Measurements from ENCODE around the gene ZNF747.

GRCh38 chr16:30582611-30583340, 48.1 kb upstream of the ZNF747 start:
- TF ChIP-seq CTCF (IDR thresholded peaks at IDR 0.05), result no peak
- no peak for TF ChIP-seq ZFX (IDR thresholded peaks at IDR 0.05; ENCODE audit: borderline replicate concordance)
